ENCODE data around the gene COPS9.

COPS9 gene

GRCh38 chr2:240132651-240132980 lies 3.5 kb downstream of the COPS9 start:
- DNase-seq = no peak

- no peak for DNase-seq
Observed at GRCh38 chr2:240131941-240132650, 4.0 kb downstream of the COPS9 start.

- DNase-seq = no peak
Observed at GRCh38 chr2:240131296-240131695, 4.8 kb downstream of the COPS9 start.

- no peak for DNase-seq
Observed at GRCh38 chr2:240130393-240131195, 5.5 kb downstream of the COPS9 start.

GRCh38 chr2:240129731-240130392 lies 6.2 kb downstream of the COPS9 start:
- DNase-seq = no peak

- DNase-seq = no peak
Observed at GRCh38 chr2:240129311-240129710, 6.8 kb downstream of the COPS9 start.

- DNase-seq = no peak
Observed at GRCh38 chr2:240128608-240129145, 7.4 kb downstream of the COPS9 start.

GRCh38 chr2:240127911-240128607 lies 8.0 kb downstream of the COPS9 start:
- DNase-seq = no peak

GRCh38 chr2:240127191-240127750 lies 8.8 kb downstream of the COPS9 start:
- DNase-seq = no peak

- no peak for DNase-seq
Observed at GRCh38 chr2:240126731-240127130, 9.4 kb downstream of the COPS9 start.

- DNase-seq = no peak
Observed at GRCh38 chr2:240125742-240126141, 10.4 kb downstream of the COPS9 start.

GRCh38 chr2:240124651-240125030 lies 11.5 kb downstream of the COPS9 start:
- no peak for DNase-seq

GRCh38 chr2:240123821-240124650 lies 12.1 kb downstream of the COPS9 start:
- DNase-seq = no peak

- no peak for DNase-seq
Observed at GRCh38 chr2:240121675-240122074, 14.4 kb downstream of the COPS9 start.

GRCh38 chr2:240121190-240121589 lies 14.9 kb downstream of the COPS9 start:
- DNase-seq = no peak

- no peak for DNase-seq
Observed at GRCh38 chr2:240114233-240114632, 21.9 kb downstream of the COPS9 start.

- no peak for DNase-seq
Observed at GRCh38 chr2:240112914-240113690, 23.0 kb downstream of the COPS9 start.

- no peak for DNase-seq
Observed at GRCh38 chr2:240111253-240111652, 24.9 kb downstream of the COPS9 start.

- no peak for DNase-seq
Observed at GRCh38 chr2:240109386-240109785, 26.7 kb downstream of the COPS9 start.

- no peak for DNase-seq
Observed at GRCh38 chr2:240107477-240107796, 28.7 kb downstream of the COPS9 start.
